Naive B cell (primary cell): ENCODE data around the gene PSMC3. TPM values are rescaled to one million over a fixed set of nuclear protein-coding genes. Genes with fewer than 3 reads are reported as not detected.
"Not testable (repeated sequence)": the region's sequence is repeated elsewhere in the genome, so short reads cannot be mapped to it uniquely, and the experiment has no call there.

ENCODE experiments used
- ATAC-seq, 2 donors: fragments of 150-1000 bp; cut with Tn5 transposase; 2 replicates each; pipeline ENCODE4 v1.10.0; 2021; ENCODE audit warnings: low read depth in 2 of 2, mild to moderate bottlenecking in 2 of 2, moderate library complexity in 2 of 2
- DNase-seq: peaks from one replicate; pipeline ENCODE4 v3.0.0; 2022
- H3K27ac Mint-ChIP-seq, 6 donors: one replicate each; pipeline ENCODE4 v1.8.0; 2020 to 2022; ENCODE audit warnings: mild to moderate bottlenecking in 6 of 6, mixed read lengths in 6 of 6, moderate library complexity in 5 of 6, inconsistent platforms in 2 of 6
- H3K27me3 Mint-ChIP-seq, 3 donors: one replicate each; pipeline ENCODE4 v1.8.0; 2021 to 2022; ENCODE audit warnings: mixed read lengths in 3 of 3, mild to moderate bottlenecking in 1 of 3
- H3K36me3 Mint-ChIP-seq, 2 donors: one replicate each; pipeline ENCODE4 v1.8.0; 2020 to 2022; ENCODE audit warnings: mixed read lengths in 2 of 2, inconsistent platforms in 1 of 2, mild to moderate bottlenecking in 1 of 2
- H3K4me1 Mint-ChIP-seq, 3 donors: one replicate each; pipeline ENCODE4 v1.8.0; 2020 to 2022; ENCODE audit warnings: mixed read lengths in 3 of 3, inconsistent platforms in 1 of 3, mild to moderate bottlenecking in 1 of 3, moderate library complexity in 1 of 3
- H3K4me3 Mint-ChIP-seq, 8 donors: one replicate each; pipeline ENCODE4 v1.8.0; 2020 to 2022; ENCODE audit warnings: mild to moderate bottlenecking in 8 of 8, mixed read lengths in 8 of 8, moderate library complexity in 8 of 8, inconsistent platforms in 2 of 8
- H3K9me3 Mint-ChIP-seq, 7 donors: one replicate each; pipeline ENCODE4 v1.8.0; 2020 to 2022; ENCODE audit warnings: mixed read lengths in 7 of 7, mild to moderate bottlenecking in 5 of 7, inconsistent platforms in 2 of 7, moderate library complexity in 1 of 7
- polyA plus RNA-seq, 6 donors: library from polyadenylated mRNA; unstranded; fragments of 300-500 nt; fragmentation: Illumina TruSeq; gene quantifications; one replicate each; pipeline ENCODE4 v1.2.3, GENCODE V29; 2021; ENCODE audit warnings: low read depth in 6 of 6

Gene PSMC3
- polyA plus RNA-seq, result 100 to 1,000 TPM in 2 of 6 donors, 10 to 100 TPM in 4; 78.6 to 109 (median 95.1) TPM

- Mint-ChIP-seq H3K4me3 (peak within 1 kb of the TSS; percentile 95 to 100 (median 100)), H3K27me3 (no peaks in the 10 kb centered on the region), H3K36me3 (peaks cover 0 to 23% of the 10 kb centered on the region in 2 donors), H3K9me3 (no peaks in the 10 kb centered on the region), H3K27ac (peak within 1 kb of the TSS; percentile 97 to 99 (median 98)), H3K4me1 (peaks cover 17 to 31% (median 28%) of the 10 kb centered on the region in 3 donors)
- ATAC-seq (peak; percentile 90 to 92), DNase-seq (peak; percentile 98)
Observed at GRCh38 chr11:47426062-47426956, at the start of gene PSMC3. TSS of gene PSMC3 (minus strand) at chr11:47426439. CDS start at chr11:47426279, 160 bp downstream.

GRCh38 chr11:47470671-47471070 is 44.4 kb upstream of the PSMC3 start:
- peaks cover 9 to 46% of the 10 kb centered on the region in 2 donors for H3K36me3 Mint-ChIP-seq
- DNase-seq, result no peak
- no peaks in the 10 kb centered on the region for H3K9me3 Mint-ChIP-seq
- no peak for ATAC-seq
- peaks cover 4 to 12% (median 4%) of the 10 kb centered on the region in 3 donors for H3K4me1 Mint-ChIP-seq
- peak overlapping the region in 1 of 6 donors; percentile 41 for H3K27ac Mint-ChIP-seq
- H3K27me3 Mint-ChIP-seq, result no peaks in the 10 kb centered on the region
- no peak overlapping the region for H3K4me3 Mint-ChIP-seq

GRCh38 chr11:47469361-47470179 is 43.3 kb upstream of the PSMC3 start:
- H3K36me3 Mint-ChIP-seq, result peaks cover 9 to 38% of the 10 kb centered on the region in 2 donors
- H3K4me1 Mint-ChIP-seq, result peaks cover 4 to 15% (median 4%) of the 10 kb centered on the region in 3 donors
- no peak overlapping the region for H3K4me3 Mint-ChIP-seq

GRCh38 chr11:47468598-47469214 is 42.5 kb upstream of the PSMC3 start:
- no peaks in the 10 kb centered on the region for H3K9me3 Mint-ChIP-seq
- peaks cover 4 to 11% (median 4%) of the 10 kb centered on the region in 3 donors for H3K4me1 Mint-ChIP-seq
- no peak overlapping the region for H3K4me3 Mint-ChIP-seq
- H3K36me3 Mint-ChIP-seq, result peaks cover 9 to 31% of the 10 kb centered on the region in 2 donors
- H3K27ac Mint-ChIP-seq, result peak overlapping the region in 3 of 6 donors; percentile 6 to 76 (median 52)
- H3K27me3 Mint-ChIP-seq, result no peaks in the 10 kb centered on the region
- no peak for ATAC-seq
- DNase-seq, result no peak

More at GRCh38 chr11:47469361-47470179, 43.3 kb upstream of the PSMC3 start:
- ATAC-seq (no peak), DNase-seq (no peak)
- Mint-ChIP-seq H3K27ac (peak overlapping the region in 4 of 6 donors; percentile 24 to 86 (median 57)), H3K9me3 (no peaks in the 10 kb centered on the region), H3K27me3 (no peaks in the 10 kb centered on the region)

- ATAC-seq, result no peak
- H3K9me3 Mint-ChIP-seq, result no peaks in the 10 kb centered on the region
- peaks cover 4 to 11% (median 4%) of the 10 kb centered on the region in 3 donors for H3K4me1 Mint-ChIP-seq
- no peak for DNase-seq
- peak overlapping the region in 2 of 6 donors; percentile 76 to 85 for H3K27ac Mint-ChIP-seq
- H3K27me3 Mint-ChIP-seq, result no peaks in the 10 kb centered on the region
- H3K4me3 Mint-ChIP-seq, result no peak overlapping the region
- H3K36me3 Mint-ChIP-seq, result peaks cover 0 to 21% of the 10 kb centered on the region in 2 donors
Observed at GRCh38 chr11:47467357-47467756, 41.1 kb upstream of the PSMC3 start.

- H3K36me3 Mint-ChIP-seq, result peaks cover 0 to 21% of the 10 kb centered on the region in 2 donors
- no peak overlapping the region for H3K4me3 Mint-ChIP-seq
- peaks cover 4 to 11% (median 8%) of the 10 kb centered on the region in 3 donors for H3K4me1 Mint-ChIP-seq
- H3K9me3 Mint-ChIP-seq, result no peaks in the 10 kb centered on the region
- ATAC-seq (no peak), DNase-seq (no peak)
- peak overlapping the region in 2 of 6 donors; percentile 76 to 83 for H3K27ac Mint-ChIP-seq
- H3K27me3 Mint-ChIP-seq, result no peaks in the 10 kb centered on the region
Observed at GRCh38 chr11:47466701-47467250, 40.5 kb upstream of the PSMC3 start.

GRCh38 chr11:47466201-47466600 is 40.0 kb upstream of the PSMC3 start:
- H3K4me3 Mint-ChIP-seq, result no peak overlapping the region
- peak overlapping the region in 3 of 6 donors; percentile 36 to 57 (median 46) for H3K27ac Mint-ChIP-seq
- no peaks in the 10 kb centered on the region for H3K27me3 Mint-ChIP-seq
- H3K4me1 Mint-ChIP-seq, result peaks cover 4 to 11% (median 8%) of the 10 kb centered on the region in 3 donors
- H3K9me3 Mint-ChIP-seq, result no peaks in the 10 kb centered on the region
- H3K36me3 Mint-ChIP-seq, result peaks cover 0 to 21% of the 10 kb centered on the region in 2 donors
- DNase-seq (no peak), ATAC-seq (no peak)

- Mint-ChIP-seq H3K27me3 (no peaks in the 10 kb centered on the region), H3K36me3 (peaks cover 0 to 14% of the 10 kb centered on the region in 2 donors), H3K4me3 (no peak overlapping the region), H3K27ac (no peak overlapping the region), H3K9me3 (no peaks in the 10 kb centered on the region), H3K4me1 (peaks cover 8 to 11% (median 10%) of the 10 kb centered on the region in 3 donors)
- DNase-seq, result no peak
- ATAC-seq, result no peak
Observed at GRCh38 chr11:47464483-47464882, 38.2 kb upstream of the PSMC3 start.

GRCh38 chr11:47461876-47462275 is 35.6 kb upstream of the PSMC3 start:
- Mint-ChIP-seq H3K27me3 (no peaks in the 10 kb centered on the region), H3K4me3 (no peak overlapping the region), H3K36me3 (no peaks in the 10 kb centered on the region), H3K9me3 (no peaks in the 10 kb centered on the region), H3K4me1 (peaks cover 4 to 10% (median 5%) of the 10 kb centered on the region in 3 donors), H3K27ac (peak overlapping the region in 3 of 6 donors; percentile 34 to 69 (median 66))
- ATAC-seq, result no peak
- DNase-seq, result no peak

GRCh38 chr11:47460571-47461235 is 34.5 kb upstream of the PSMC3 start:
- Mint-ChIP-seq H3K27ac (peak overlapping the region in 5 of 6 donors; percentile 10 to 96 (median 74)), H3K4me3 (no peak overlapping the region), H3K27me3 (no peaks in the 10 kb centered on the region), H3K36me3 (no peaks in the 10 kb centered on the region), H3K4me1 (peaks cover 4 to 10% (median 5%) of the 10 kb centered on the region in 3 donors), H3K9me3 (no peaks in the 10 kb centered on the region)
- ATAC-seq (no peak), DNase-seq (no peak)

GRCh38 chr11:47454258-47454671 is 28.0 kb upstream of the PSMC3 start:
- not testable (repeated sequence) for H3K9me3 Mint-ChIP-seq, H3K36me3 Mint-ChIP-seq, H3K4me1 Mint-ChIP-seq, H3K27me3 Mint-ChIP-seq
- ATAC-seq, result peak; percentile 99 to 100
- peak overlapping the region in 2 of 8 donors; percentile 55 to 59 for H3K4me3 Mint-ChIP-seq
- H3K27ac Mint-ChIP-seq, result peak overlapping the region in 3 of 6 donors; percentile 38 to 69 (median 48)
- DNase-seq, result peak; percentile 71

- Mint-ChIP-seq H3K27ac (no peak overlapping the region), H3K4me3 (no peak overlapping the region), H3K27me3 (no peaks in the 10 kb centered on the region), H3K9me3 (no peaks in the 10 kb centered on the region), H3K4me1 (peaks cover 3 to 6% (median 6%) of the 10 kb centered on the region in 3 donors), H3K36me3 (no peaks in the 10 kb centered on the region)
- ATAC-seq, result no peak
- no peak for DNase-seq
Observed at GRCh38 chr11:47453365-47453764, 27.1 kb upstream of the PSMC3 start.
